ENCODE measurements around the gene FIZ1. TPM values are rescaled to one million over a fixed set of nuclear protein-coding genes. Genes with fewer than 3 reads are reported as not detected.

FIZ1 gene
- total RNA-seq, 1 donor from 2014 or later: 11.7 TPM

DNA sequence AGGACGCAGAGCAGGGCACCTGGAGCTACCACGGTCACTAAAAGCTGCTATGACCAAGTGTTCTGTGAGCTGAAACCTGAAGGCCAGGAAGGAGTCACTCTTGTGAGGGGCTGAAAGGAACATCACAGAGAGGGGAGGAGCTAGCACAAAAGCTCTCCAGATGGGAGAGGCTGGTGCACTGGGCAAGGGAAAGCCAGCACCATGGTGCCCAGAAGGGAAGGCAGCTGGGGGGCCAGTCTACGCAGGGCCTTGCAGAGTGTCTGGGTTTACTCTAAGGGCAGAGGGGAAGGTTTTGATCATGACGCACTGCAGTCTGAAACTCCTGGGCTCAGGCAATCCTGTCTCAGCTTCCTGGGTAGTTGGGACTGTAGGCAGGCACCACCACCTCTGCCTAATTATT lies 37.4 kb upstream of the FIZ1 start:
- intact Hi-C loops (cut with DNase I): no loop called here
- DNase-seq (ENCODE audit: low spot score) (no peak), ATAC-seq (no peak)

DNA sequence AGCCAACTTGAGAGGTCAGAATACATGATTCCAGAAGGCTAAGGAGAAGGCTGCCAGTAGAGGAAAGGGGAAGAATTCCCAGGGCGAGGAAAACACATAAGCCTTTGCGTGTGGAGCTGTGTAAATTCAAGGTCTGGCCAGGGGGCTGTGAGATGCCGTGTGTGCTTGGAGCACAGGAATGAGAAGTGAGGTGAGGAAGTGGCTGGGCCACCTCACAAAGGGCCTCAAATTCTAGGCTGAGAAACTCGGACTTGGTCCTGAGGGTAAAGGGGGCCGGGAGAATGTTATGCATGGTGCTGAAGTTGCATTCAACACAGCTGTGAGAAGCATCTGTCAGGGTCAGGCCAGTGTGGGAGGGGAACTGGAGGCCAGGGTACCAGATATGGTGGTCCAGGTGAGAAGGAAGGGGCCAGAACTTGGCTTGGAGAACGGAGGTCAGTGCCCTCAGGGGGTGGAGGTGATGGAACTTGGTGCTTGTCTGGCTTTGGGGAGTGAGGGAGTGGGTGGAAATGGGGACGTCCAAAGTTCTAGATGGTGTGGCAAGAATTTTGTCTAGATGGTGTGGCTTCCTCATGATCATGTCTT lies 36.6 kb upstream of the FIZ1 start:
- intact Hi-C loops (cut with DNase I): no loop called here
- DNase-seq (ENCODE audit: low spot score): peak; percentile 54
- ATAC-seq: no peak

DNA sequence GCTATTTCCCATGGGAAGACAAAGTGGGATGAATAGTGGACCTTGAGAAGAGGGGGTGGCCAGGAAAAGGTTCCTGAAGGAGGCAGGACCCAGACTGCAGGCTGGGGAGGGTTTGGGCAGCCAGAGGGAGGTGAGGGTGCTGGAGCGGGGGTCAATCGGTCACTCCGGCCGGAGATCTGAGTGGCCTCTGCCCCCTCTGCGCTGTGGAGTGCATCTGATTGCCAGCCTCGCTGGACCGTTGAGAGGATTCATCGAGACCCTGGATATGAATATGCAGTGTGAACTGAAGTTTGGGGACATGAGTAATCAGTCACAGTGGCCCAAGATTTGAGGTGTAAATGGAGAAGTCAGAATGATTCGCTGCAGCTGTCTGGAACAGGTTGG lies 36.0 kb upstream of the FIZ1 start:
- DNase-seq (ENCODE audit: low spot score) (peak; percentile 61), ATAC-seq (peak; percentile 4)
- intact Hi-C loops (cut with DNase I): no loop called here

DNA sequence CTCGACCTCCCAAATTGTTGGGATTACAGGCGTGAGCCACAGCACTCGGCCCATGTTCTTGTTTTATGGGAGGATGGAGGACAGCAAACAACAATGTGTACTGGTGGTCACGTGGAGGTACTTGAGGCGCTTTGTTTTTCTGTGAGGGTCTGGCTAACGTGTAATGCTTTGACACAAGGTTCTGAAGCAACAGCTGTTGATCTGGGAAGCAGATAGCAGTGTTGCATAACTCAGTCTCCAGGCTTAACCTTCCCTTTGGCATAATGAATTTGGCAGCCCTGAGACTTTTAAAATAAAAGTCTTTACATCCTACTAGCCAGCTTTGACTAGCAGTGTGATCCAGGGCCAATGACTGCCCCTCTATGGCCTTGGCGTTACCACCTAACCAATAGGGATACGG lies 34.5 kb upstream of the FIZ1 start:
- no peak for DNase-seq (ENCODE audit: low spot score)
- intact Hi-C loops (cut with DNase I): no loop called here
- peak; percentile 13 for ATAC-seq

DNA sequence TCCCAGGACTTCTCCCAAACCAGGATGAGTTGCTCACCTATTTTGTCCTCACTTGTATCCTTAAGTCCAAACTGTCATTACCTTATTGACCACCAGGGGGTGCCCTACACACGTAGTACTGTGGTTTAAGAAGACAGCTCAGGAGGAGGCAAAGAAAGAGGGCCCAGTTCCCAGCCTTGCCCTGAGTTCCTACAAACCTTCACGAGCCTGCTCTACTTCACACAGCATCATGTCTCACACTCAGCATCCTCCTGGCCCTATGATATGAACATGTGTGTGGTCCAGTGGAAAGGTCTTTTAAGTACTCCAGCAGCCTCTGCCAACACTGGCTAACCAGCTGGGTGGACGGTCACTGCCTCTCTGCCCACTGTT lies 33.1 kb upstream of the FIZ1 start:
- ATAC-seq (peak; percentile 65), DNase-seq (ENCODE audit: low spot score) (peak; percentile 92)
- intact Hi-C loops (cut with DNase I): no loop called here

DNA sequence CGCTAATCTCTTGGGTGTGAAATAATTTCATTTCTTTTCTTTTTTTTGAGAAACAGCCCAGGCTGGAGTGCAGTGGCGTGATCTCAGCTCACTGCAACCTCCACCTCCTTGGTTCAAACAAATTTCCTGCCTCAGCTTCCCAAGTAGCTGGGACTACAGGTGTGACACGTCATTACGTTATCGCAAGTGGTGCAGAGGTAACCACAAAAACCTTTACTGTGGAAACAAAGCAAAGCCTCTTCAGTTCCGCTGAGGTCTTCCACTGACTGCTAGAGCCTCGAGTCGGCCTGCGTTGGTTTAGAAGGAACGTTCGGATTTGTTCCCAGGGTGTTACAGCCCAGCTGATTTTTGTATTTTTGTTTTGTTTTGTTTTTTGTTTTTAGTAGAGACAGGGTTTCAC lies 27.0 kb upstream of the FIZ1 start:
- ATAC-seq (no peak), DNase-seq (ENCODE audit: low spot score) (no peak)
- intact Hi-C loops (cut with DNase I): no loop called here

DNA sequence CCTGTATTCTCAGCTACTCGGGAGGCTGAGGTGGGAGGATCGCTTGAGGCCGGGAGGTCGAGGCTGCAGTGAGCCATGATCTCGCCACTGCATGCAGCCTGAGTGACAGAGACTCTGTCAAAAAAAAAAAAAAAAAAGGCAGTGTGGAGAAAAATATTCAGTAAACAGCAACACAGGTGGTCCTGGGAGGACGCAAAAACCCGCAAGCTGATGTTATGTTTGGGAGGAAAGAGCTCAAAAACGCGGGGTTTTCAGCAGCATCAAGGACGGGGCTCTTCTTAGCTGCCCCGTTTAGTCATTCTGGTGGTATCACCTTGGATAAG lies 25.6 kb upstream of the FIZ1 start:
- intact Hi-C loops (cut with DNase I): no loop called here
- no peak for DNase-seq (ENCODE audit: low spot score)

DNA sequence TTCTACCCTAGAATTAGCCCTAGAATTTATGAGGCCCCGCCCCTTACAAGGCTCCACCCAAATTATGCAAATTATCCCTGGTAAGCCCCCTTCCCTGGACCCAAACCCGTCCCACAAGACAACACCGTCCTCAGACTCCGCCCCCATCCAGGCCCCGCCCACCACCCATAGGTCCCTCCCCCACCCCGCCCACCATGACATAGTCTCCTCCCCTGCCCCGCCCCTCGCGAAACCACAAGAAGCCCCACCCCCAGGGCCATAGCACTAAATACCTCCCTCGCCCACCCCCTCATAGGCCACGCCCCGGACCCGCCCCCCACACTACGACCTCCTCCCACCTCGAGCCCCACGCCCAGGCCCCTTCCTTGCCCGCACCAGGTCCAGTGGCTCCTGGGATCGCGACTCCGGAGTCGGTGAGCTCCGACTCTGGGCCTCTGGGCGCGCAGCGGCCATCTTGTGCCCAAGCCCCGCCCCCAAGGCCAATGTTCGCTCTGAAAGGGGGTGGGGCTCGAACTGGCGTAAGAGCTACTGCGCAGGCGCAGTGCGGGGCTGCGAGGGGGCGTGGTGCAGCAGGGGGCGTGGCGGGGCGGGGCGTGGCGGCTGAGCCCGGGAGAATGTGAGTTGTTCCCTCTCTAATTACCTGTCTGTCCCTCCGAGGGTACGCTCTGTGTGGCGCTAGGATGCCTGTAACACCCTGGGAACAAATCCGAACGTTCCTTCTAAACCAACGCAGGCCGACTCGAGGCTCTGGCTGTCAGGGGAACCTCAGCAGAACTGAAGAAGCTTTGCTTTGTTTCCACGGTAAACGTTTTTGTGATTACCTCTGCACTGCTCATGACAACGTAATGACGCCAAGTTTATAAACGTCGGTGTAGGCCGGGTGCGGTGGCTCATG lies 25.0 kb upstream of the FIZ1 start, which contains the start of gene ZNF784:
Gene ZNF784 (minus strand): TSS at position 458 of the 895 bp plus-strand sequence. CDS start 5 bp downstream, at position 453.
- peak; percentile 96 for DNase-seq (ENCODE audit: low spot score)
- ATAC-seq: peak; percentile 97
- intact Hi-C loops (cut with DNase I): no loop called here

More for the DNA sequence above, 25.6 kb upstream of the FIZ1 start:
- no peak for ATAC-seq

DNA sequence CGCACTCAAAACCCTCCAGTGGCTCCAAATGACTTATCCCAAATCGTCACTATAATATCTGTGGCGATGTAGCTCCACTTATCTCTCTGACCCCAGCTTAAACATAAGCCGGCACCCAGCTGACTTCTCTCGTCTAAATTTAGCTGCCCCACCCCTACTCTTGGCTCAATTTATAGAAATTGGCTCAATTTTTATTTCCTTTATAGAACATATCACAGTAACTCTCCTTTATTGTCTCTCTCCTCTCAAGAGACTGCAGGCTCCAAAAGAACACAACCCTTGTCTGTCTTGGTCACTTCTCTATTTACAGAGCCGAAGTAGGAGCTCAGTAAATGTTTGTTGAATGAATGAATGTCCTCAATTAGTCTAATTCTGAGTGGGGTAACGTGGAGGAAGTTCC lies 24.2 kb upstream of the FIZ1 start:
- ATAC-seq (no peak), DNase-seq (ENCODE audit: low spot score) (no peak)
- intact Hi-C loops (cut with DNase I): no loop called here

DNA sequence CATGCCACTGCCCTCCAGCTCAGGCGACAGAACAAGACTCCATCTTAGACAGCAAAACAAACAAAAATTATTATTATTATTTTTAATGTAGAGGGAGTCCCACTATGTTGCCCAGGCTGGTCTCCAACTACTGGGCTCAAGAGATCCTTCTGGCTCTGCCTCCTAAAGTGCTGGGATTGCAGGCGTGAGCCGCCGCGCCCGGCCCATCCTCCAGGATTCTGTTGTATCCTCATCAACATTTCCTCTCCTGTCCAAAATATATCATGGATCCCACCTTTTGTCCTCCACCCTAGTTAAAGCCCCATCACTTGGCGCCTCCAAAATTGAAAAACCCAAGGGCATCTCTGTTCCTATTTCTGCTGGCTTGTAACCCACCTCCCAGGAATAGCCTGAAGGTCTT lies 23.8 kb upstream of the FIZ1 start:
- ATAC-seq (no peak), DNase-seq (ENCODE audit: low spot score) (peak; percentile 56)
- intact Hi-C loops (cut with DNase I): no loop called here

DNA sequence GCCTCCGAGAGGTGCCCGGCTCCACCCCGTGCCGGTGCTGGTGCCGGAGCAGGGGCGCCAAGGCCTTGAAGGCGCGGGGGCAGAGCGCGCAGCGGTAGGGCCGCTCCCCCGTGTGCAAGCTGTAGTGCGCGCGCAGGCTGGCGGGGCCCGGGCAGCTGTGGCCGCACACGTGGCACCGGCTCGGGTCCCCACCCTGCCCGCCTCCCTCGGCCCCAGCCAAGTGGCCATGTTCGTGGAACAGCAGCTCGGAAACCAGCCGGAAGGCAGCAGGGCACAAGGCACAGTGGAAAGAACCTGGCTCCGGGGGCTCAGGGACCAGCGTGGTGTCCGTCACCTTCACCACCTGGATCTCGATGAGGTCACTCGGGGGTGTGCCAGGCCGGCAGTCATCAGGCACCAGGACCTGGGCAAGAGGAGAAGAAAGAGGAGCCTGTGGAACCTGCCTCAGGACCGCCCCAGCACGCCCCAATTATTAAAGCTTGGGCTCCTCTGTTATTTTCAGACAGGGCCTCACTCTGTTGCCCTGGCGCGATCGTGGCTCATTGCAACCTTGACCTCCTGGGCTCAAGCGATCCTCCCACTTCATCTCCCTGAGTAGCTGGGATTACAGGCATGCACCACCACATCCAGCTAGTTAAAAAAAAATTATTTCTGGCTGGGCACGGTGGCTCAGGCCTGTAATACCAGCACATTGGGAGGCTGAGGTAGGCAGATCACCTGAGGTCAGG lies 23.1 kb upstream of the FIZ1 start:
- peak; percentile 59 for DNase-seq (ENCODE audit: low spot score)
- intact Hi-C loops (cut with DNase I): no loop called here
- no peak for ATAC-seq

DNA sequence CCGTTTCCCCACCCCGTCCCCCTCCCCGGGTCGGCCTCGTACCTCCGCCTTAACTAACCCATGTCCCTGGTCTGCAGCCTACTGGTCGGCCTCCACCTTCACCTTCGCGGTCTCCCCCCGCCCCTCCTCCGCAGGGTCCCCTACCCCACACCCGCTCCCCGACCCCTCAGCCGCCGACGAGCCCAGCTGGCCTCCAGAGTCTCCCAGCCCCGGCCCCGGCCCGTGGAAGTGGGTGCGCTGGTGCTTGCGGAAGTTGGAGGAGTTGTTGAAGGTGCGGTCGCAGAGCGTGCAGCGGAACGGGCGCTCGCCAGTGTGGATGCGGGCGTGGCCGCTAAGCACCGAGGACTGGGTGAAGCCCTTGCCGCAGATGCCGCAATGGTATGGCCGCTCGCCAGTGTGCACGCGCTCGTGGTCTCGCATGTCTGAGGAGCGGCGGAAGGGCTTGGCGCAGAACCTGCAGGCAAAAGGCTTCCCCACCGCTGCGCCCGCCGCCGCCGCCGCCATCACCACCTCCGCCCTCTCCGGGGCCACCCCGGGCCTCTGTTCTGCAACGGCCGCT lies 22.4 kb upstream of the FIZ1 start:
- ATAC-seq (no peak), DNase-seq (ENCODE audit: low spot score) (peak; percentile 68)
- intact Hi-C loops (cut with DNase I): no loop called here

DNA sequence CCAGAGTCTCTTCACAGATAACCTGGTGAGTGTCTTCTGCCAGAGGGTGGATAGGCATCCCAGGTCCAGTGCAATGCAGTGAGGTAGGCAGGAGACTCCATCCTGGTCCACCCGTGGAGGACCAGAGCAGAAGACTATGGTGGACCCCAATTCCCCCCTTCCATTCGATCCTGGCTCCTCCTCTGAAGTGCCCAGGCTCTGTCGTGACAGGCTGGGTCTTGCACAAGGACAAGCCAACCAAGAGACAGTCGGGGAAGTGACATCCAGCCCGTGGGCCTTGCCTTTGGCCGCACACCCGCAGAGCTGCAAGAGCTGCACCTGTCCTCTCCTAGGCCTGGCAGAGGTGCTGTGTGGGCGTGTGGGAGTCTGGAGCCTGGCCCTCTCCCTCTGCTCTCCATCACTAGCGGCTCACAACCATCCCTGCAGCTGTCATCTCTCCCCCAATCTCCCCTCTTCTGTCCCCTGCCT lies 21.9 kb upstream of the FIZ1 start:
- ATAC-seq (no peak), DNase-seq (ENCODE audit: low spot score) (no peak)
- intact Hi-C loops (cut with DNase I): no loop called here

DNA sequence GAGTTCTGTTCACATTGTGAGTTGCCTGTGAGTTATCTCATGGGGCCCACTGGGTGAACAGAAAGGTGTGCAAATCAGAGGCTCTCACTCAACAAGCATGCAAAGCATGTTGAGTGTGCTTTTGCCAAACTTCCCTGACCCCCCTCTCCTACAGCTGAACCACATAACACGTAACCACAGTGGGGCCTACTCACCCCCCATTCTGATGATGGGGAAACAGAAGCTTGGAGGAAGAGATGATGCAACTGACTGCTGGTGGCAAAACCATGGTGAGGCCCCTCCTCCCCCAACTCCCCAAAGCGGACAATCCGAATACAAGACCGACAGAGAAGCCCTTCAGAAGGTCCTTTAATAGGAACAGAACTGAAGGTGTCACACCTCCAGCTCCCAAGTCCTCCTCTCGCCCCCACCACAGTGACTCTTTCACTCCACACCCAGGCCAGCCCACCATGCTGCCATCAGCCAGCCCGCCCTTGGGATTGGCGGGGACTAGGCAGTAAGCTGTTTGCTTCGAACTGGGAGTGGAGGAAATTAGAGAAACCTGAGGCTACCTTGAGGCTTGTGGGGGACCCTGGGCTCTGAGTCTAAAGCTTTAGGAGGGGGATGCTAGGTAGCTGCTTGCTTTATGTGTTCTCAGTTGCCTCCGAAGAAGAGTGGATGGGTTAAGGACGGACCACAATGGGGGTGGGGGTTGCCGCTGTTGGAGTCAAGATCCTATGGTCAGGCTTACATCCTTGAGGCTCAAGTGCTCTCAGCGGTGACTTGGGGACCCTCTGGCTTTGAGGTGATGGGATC lies 21.3 kb upstream of the FIZ1 start:
- intact Hi-C loops (cut with DNase I): no loop called here
- DNase-seq (ENCODE audit: low spot score) (no peak), ATAC-seq (no peak)

DNA sequence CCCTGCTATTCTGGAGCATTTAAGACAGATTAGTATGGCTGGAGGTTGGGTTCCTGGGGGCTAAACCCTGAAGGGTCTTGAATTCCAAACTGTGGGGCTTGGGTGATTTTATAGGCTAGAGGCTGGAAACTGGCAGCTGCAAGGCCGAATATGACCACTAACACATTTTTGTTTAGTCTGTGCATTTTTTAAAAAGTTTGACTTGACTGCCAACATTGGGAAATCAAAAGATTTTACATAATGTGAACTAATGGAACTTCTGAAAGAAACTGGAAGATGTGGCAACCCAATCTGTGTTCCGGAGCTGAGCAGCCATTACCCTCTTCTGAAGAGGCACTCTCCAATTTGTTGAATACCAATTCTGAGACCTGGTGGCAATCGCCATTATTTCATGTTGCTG lies 20.0 kb upstream of the FIZ1 start:
- intact Hi-C loops (cut with DNase I): no loop called here
- no peak for ATAC-seq
- DNase-seq (ENCODE audit: low spot score): no peak

DNA sequence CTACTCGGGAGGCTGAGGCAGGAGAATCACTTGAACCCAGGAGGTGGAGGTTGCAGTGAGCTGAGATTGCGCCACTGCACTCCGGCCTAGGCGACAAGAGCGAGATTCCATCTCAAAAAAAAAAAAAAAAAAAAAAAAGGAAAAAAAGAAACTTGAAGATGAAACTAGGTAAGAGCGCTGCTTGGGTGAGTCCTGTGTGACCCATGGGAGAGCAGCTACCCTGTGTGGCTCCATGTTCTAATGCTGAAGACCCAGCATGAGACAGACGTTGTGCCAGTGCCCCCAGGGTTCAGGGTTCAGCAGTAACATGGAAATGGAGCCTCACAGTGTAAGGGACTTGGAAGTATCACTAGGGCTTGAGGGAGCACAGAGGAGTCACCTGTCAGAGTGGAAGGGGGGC lies 19.1 kb upstream of the FIZ1 start:
- intact Hi-C loops (cut with DNase I): no loop called here
- ATAC-seq (no peak), DNase-seq (ENCODE audit: low spot score) (no peak)

DNA sequence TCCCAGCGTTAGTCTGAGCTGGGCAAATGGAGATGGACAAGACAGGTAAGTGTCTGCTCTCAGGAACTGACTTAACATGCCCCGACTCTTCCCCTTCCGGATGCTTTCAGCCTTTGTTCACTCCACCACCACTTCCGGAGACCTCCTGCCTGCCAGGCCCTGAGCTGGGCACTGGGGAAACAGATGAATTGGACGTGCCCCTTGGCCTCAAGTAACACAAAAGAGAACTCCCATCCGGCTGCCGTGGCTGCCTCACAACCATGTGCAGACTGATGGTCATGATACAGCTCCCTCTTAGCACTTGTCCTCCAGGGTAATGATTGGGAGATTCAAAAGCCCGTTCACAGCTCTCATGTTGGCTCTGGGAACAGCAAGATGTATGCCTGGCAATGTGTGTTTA lies 18.1 kb upstream of the FIZ1 start:
- intact Hi-C loops (cut with DNase I): no loop called here
- ATAC-seq (no peak), DNase-seq (ENCODE audit: low spot score) (no peak)

DNA sequence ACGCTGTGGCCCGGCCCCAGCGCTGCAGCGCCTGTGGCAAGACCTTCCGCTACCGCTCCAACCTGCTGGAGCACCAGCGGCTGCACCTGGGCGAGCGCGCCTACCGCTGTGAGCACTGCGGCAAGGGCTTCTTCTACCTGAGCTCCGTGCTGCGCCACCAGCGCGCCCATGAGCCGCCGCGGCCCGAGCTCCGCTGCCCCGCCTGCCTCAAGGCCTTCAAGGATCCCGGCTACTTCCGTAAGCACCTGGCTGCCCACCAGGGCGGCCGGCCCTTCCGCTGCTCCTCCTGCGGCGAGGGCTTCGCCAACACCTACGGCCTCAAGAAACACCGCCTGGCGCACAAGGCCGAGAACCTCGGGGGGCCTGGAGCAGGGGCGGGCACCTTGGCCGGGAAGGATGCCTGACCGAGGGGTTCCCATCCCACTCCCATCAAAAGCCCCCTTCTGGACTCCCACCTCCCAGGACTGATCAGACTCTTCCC lies 17.1 kb upstream of the FIZ1 start:
- intact Hi-C loops (cut with DNase I): no loop called here
- DNase-seq (ENCODE audit: low spot score): no peak
- ATAC-seq: no peak

All from sciatic nerve (tissue), 2 donors.